Stimulated activated CD4-positive, alpha-beta T cell treated with anti-CD3 and anti-CD28 coated beads, Interleukin-1b, Interleukin-23, amount 100 ng/mL, for 48 hours (primary cell): Measurements from ENCODE around the gene BIN2.
A peak's percentile ranks its signal among the peaks of the same experiment; 100 is the strongest.
"Not testable (repeated sequence)": the region's sequence is repeated elsewhere in the genome, so short reads cannot be mapped to it uniquely, and the experiment has no call there.

ENCODE experiments used
- DNase-seq: peaks from one replicate; pipeline ENCODE4 v3.0.0-alpha.2; 2020

The BIN2 gene

GRCh38 chr12:51307655-51308593 is 16.1 kb downstream of the BIN2 start:
- DNase-seq = no peak

- no peak for DNase-seq
Observed at GRCh38 chr12:51306507-51306906, 17.5 kb downstream of the BIN2 start.

GRCh38 chr12:51300768-51301167 is 23.2 kb downstream of the BIN2 start:
- not testable (repeated sequence) for DNase-seq

- no peak for DNase-seq
Observed at GRCh38 chr12:51295651-51296050, 28.3 kb downstream of the BIN2 start.

- not testable (repeated sequence) for DNase-seq
Observed at GRCh38 chr12:51294097-51294496, 29.9 kb downstream of the BIN2 start.

GRCh38 chr12:51293696-51294095 is 30.3 kb downstream of the BIN2 start:
- no peak for DNase-seq

GRCh38 chr12:51291603-51292513 is 32.1 kb downstream of the BIN2 start:
- DNase-seq = not testable (repeated sequence)

GRCh38 chr12:51285843-51286242 is 38.1 kb downstream of the BIN2 start:
- no peak for DNase-seq

GRCh38 chr12:51281202-51281924 is 42.6 kb downstream of the BIN2 start:
- no peak for DNase-seq

GRCh38 chr12:51275088-51275487 is 48.9 kb downstream of the BIN2 start:
- DNase-seq = no peak

GRCh38 chr12:51272810-51273209 is 51.2 kb downstream of the BIN2 start:
- DNase-seq = not testable (repeated sequence)

GRCh38 chr12:51270951-51271518 is 52.9 kb downstream of the BIN2 start:
- DNase-seq = no peak

GRCh38 chr12:51270067-51270950 is 53.7 kb downstream of the BIN2 start, which contains the start of gene SMAGP:
SMAGP (minus strand) TSS chr12:51270415; CDS start chr12:51269278, 1,137 bp downstream.
- DNase-seq = peak; percentile 25

GRCh38 chr12:51269174-51270066 is 54.6 kb downstream of the BIN2 start:
- peak; percentile 46 for DNase-seq

GRCh38 chr12:51265024-51265423 is 59.0 kb downstream of the BIN2 start:
- no peak for DNase-seq

- DNase-seq = no peak
Observed at GRCh38 chr12:51264297-51264696, 59.7 kb downstream of the BIN2 start.

- DNase-seq = no peak
Observed at GRCh38 chr12:51263341-51263740, 60.6 kb downstream of the BIN2 start.

GRCh38 chr12:51262758-51263177 is 61.2 kb downstream of the BIN2 start:
- DNase-seq = peak; percentile 36

GRCh38 chr12:51259600-51259999 is 64.4 kb downstream of the BIN2 start:
- not testable (repeated sequence) for DNase-seq

- no peak for DNase-seq
Observed at GRCh38 chr12:51254536-51254935, 69.4 kb downstream of the BIN2 start.
